BE2C (cell line): ENCODE results near the gene RELB.
"Not testable (repeated sequence)": the region's sequence is repeated elsewhere in the genome, so short reads cannot be mapped to it uniquely, and the experiment has no call there.

Experiments used
- DNase-seq: peaks from one replicate; pipeline ENCODE4 v3.0.0-alpha.2; 2020
- H3K27me3 ChIP-seq: fragments of 250-450 bp; sonication (Bioruptor Pico); 2 replicates; pipeline ENCODE4 v1.5.1; 2020; ENCODE audit warnings: mild to moderate bottlenecking
- H3K36me3 ChIP-seq: fragments of 250-450 bp; sonication (Bioruptor Pico); 2 replicates; pipeline ENCODE4 v1.5.1; 2020; ENCODE audit warnings: mild to moderate bottlenecking
- H3K4me1 ChIP-seq: fragments of 250-450 bp; sonication (Bioruptor Pico); 2 replicates; pipeline ENCODE4 v1.5.1; 2020
- H3K4me3 ChIP-seq: 2 replicates; pipeline ENCODE4 v1.5.1; 2011; ENCODE audit warnings: low read depth, low read length
- H3K9me3 ChIP-seq: fragments of 250-450 bp; sonication (Bioruptor Pico); 2 replicates; pipeline ENCODE4 v1.5.1; 2020
- CTCF ChIP-seq: IDR thresholded peaks from 2 replicates; pipeline ENCODE4 v1.5.1; 2012; ENCODE audit warnings: mild to moderate bottlenecking, low read depth, low read length

RELB gene

DNA sequence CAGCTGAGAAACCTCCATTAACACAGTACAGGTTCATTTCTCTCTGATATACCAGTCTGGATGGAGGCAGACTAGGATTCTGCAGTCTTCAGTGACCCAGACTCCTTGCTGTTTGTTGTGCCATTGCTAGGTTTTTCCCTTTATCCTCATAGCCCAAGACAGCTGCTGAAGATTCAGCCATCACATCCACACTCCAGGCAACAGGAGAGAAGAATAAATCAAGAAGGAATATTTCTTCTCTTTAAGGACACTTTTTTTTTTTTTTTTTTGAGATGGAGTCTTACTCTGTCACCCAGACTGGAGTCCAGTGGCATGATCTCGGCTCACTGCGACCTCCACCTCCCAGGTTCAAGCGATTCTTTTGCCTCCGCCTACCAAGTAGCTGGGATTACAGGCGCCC lies 31.8 kb upstream of the RELB start:
- no peak for TF ChIP-seq CTCF

DNA sequence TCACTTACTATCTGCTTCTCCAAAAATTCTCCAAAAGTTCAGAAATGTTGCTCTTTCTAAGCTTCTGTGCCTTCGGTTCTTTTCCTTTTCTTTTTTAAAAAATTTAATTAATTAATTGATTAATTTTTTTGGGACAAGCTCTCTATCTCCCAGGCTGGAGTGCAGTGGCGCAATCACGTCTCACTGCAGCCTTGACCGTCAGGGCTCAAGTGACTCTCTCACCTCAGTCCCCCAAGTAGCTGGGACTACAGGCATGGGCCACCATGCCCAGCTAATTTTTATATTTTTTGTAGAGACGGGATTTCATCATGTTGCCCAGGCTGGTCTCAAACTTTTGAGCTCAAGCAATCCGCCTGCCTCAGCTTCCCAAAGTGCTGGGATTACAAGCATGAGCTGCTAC lies 29.8 kb upstream of the RELB start:
- H3K4me1 ChIP-seq, H3K9me3 ChIP-seq, H3K4me3 ChIP-seq, DNase-seq, H3K27me3 ChIP-seq: not testable (repeated sequence)
- peaks cover 41% of the 10 kb centered on the region for H3K36me3 ChIP-seq

More for the DNA sequence above, 31.8 kb upstream of the RELB start:
- Histone ChIP-seq H3K27me3 (no peaks in the 10 kb centered on the region), H3K36me3 (peaks cover 28% of the 10 kb centered on the region), H3K4me1 (no peaks in the 10 kb centered on the region), H3K4me3 (no peak overlapping the region), H3K9me3 (no peaks in the 10 kb centered on the region)
- no peak for DNase-seq

- no peak for TF ChIP-seq CTCF
- H3K36me3 ChIP-seq, result peaks cover 54% of the 10 kb centered on the region
- no peaks in the 10 kb centered on the region for H3K4me1 ChIP-seq
- no peaks in the 10 kb centered on the region for H3K27me3 ChIP-seq
- H3K9me3 ChIP-seq, result no peaks in the 10 kb centered on the region
- H3K4me3 ChIP-seq, result no peak overlapping the region
- no peak for DNase-seq
Measured at GRCh38 chr19:44972802-44973201, 28.5 kb upstream of the RELB start.

- H3K4me3 ChIP-seq, result no peak overlapping the region
- no peak for DNase-seq
- no peaks in the 10 kb centered on the region for H3K4me1 ChIP-seq
- peaks cover 58% of the 10 kb centered on the region for H3K36me3 ChIP-seq
- no peaks in the 10 kb centered on the region for H3K27me3 ChIP-seq
- no peak for TF ChIP-seq CTCF
- no peaks in the 10 kb centered on the region for H3K9me3 ChIP-seq
Measured at GRCh38 chr19:44973982-44974735, 27.1 kb upstream of the RELB start.

GRCh38 chr19:44974857-44975256 lies 26.4 kb upstream of the RELB start:
- H3K36me3 ChIP-seq, result peaks cover 62% of the 10 kb centered on the region
- H3K4me1 ChIP-seq, result no peaks in the 10 kb centered on the region
- no peak for DNase-seq
- H3K27me3 ChIP-seq, result no peaks in the 10 kb centered on the region
- H3K9me3 ChIP-seq, result no peaks in the 10 kb centered on the region
- H3K4me3 ChIP-seq, result no peak overlapping the region
- TF ChIP-seq CTCF, result no peak

DNA sequence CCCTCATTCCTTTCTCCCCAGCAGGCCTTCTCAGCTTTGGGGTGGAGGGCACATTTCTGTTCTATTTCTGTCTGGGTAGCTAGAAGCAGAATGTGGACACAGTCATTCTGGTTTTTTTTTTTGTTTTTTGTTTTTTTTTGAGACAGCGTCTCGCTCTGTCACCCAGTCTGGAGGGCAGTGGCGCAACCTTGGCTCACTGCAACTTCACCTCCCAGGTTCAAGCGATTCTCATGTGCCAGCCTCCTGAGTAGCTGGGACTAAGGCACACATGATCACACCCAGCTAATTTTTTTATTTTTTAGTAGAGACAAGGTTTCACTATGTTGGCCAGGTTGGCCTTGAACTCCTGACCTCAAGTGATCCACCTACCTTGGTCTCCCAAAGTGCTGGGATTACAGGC lies 25.8 kb upstream of the RELB start:
- Histone ChIP-seq H3K36me3 (peaks cover 63% of the 10 kb centered on the region), H3K9me3 (no peaks in the 10 kb centered on the region), H3K4me3 (no peak overlapping the region), H3K4me1 (no peaks in the 10 kb centered on the region), H3K27me3 (no peaks in the 10 kb centered on the region)
- DNase-seq, result no peak
- no peak for TF ChIP-seq CTCF
